Measurements from ENCODE around the gene TNNC1.

TNNC1 gene

DNA sequence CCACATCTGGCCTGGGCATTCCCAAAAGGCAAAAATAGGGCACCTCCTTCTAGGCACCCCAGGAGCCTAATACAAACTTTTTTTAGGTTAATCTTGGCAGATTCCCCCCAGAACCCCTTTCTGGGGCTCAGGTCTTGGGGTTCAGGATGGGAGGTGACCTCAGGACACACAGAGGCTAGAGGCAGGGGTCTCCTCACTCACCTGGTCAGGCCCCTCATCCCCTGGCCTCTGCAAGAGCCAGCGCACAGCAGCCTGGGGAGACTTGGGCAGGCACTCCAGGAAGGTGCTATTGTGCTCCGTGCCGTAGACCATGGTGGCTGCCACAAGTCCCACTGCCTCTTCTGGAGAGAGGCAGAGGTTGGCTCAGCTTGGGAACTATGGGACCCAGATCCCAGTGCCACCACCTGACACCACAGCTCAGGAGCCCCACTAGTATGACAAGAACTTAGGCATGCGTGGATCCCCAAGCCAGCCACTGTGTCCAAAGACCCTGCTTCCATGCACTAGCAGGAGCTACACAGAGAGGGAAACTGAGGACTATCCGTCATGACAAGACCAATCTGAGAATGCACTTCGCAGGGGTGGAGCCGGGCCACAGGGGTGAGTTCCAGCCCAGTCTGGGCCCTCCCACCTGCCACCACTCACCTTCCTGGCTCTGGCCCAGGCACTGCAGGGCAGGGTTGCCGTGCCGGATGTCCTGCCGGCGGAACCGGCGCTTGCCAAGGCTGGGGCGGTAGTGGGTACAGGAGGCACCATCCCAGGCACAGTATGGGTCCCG lies 16.3 kb downstream of the TNNC1 start:
- POLR2A ChIA-PET, result no interaction called here

GRCh38 chr3:52436500-52437149 lies 17.2 kb downstream of the TNNC1 start:
- H3K36me3 ChIP-seq (ENCODE audit: control insufficient read depth in 4 of 4, insufficient read depth in 4 of 4, low read length in 3 of 4), result no peaks in the 10 kb centered on the region
- peaks cover 0 to 1% (median 0%) of the 10 kb centered on the region in 5 experiments for H3K27me3 ChIP-seq (replicated peaks in 2 of 5; ENCODE audit: control insufficient read depth in 4 of 5, insufficient read depth in 5 of 5, low read length in 4 of 5)
- no peak for DNase-seq
- peaks cover 0 to 8% (median 0%) of the 10 kb centered on the region in 4 experiments for H3K4me1 ChIP-seq (ENCODE audit: control extremely low read depth in 1 of 4, control insufficient read depth in 4 of 4, insufficient read depth in 4 of 4, low read length in 3 of 4)
- CTCF ChIA-PET, result interaction anchor here (5.8 to 25.7 kb wide), 2 partner anchors 11 to 24 kb away, joined by 27 to 477 read pairs; partner anchors contain the start of genes NISCH, SEMA3G and TNNC1
- no peak overlapping the region for H3K4me3 ChIP-seq (ENCODE audit: control insufficient read depth in 1 of 7, extremely low read depth in 1 of 7, insufficient read depth in 4 of 7, low read depth in 2 of 7, low read length in 6 of 7)
- H3K9me3 ChIP-seq (ENCODE audit: control extremely low read depth in 1 of 5, control insufficient read depth in 4 of 5, insufficient read depth in 2 of 5, low read depth in 1 of 5, low read length in 4 of 5), result no peaks in the 10 kb centered on the region
- POLR2A ChIA-PET, result no interaction called here
- no peak overlapping the region for H3K27ac ChIP-seq (ENCODE audit: insufficient read depth in 1 of 2, low read depth in 1 of 2, low read length in 2 of 2, poor library complexity in 1 of 2, severe bottlenecking in 2 of 2)
- 92% methylated on average over 5 of the region's 13 CpGs for WGBS (ENCODE audit: insufficient coverage)

More for the DNA sequence above, 16.3 kb downstream of the TNNC1 start:
- Histone ChIP-seq H3K27ac (ENCODE audit: insufficient read depth in 1 of 2, low read depth in 1 of 2, low read length in 2 of 2, poor library complexity in 1 of 2, severe bottlenecking in 2 of 2) (no peak overlapping the region), H3K36me3 (ENCODE audit: control insufficient read depth in 4 of 4, insufficient read depth in 4 of 4, low read length in 3 of 4) (no peaks in the 10 kb centered on the region), H3K27me3 (replicated peaks in 2 of 5; ENCODE audit: control insufficient read depth in 4 of 5, insufficient read depth in 5 of 5, low read length in 4 of 5) (peaks cover 0 to 1% (median 0%) of the 10 kb centered on the region in 5 experiments), H3K9me3 (ENCODE audit: control extremely low read depth in 1 of 5, control insufficient read depth in 4 of 5, insufficient read depth in 2 of 5, low read depth in 1 of 5, low read length in 4 of 5) (no peaks in the 10 kb centered on the region), H3K4me3 (ENCODE audit: control insufficient read depth in 1 of 7, extremely low read depth in 1 of 7, insufficient read depth in 4 of 7, low read depth in 2 of 7, low read length in 6 of 7) (no peak overlapping the region), H3K4me1 (ENCODE audit: control extremely low read depth in 1 of 4, control insufficient read depth in 4 of 4, insufficient read depth in 4 of 4, low read length in 3 of 4) (peaks cover 0 to 8% (median 0%) of the 10 kb centered on the region in 4 experiments)
- WGBS (ENCODE audit: insufficient coverage), result 97% methylated on average over 13 of the region's 15 CpGs
- DNase-seq, result no peak
- CTCF ChIA-PET, result interaction anchor here (0.6 to 5.8 kb wide), 2 partner anchors 25 to 255 kb away, joined by 4 to 27 read pairs; no protein-coding TSS in a partner anchor

DNA sequence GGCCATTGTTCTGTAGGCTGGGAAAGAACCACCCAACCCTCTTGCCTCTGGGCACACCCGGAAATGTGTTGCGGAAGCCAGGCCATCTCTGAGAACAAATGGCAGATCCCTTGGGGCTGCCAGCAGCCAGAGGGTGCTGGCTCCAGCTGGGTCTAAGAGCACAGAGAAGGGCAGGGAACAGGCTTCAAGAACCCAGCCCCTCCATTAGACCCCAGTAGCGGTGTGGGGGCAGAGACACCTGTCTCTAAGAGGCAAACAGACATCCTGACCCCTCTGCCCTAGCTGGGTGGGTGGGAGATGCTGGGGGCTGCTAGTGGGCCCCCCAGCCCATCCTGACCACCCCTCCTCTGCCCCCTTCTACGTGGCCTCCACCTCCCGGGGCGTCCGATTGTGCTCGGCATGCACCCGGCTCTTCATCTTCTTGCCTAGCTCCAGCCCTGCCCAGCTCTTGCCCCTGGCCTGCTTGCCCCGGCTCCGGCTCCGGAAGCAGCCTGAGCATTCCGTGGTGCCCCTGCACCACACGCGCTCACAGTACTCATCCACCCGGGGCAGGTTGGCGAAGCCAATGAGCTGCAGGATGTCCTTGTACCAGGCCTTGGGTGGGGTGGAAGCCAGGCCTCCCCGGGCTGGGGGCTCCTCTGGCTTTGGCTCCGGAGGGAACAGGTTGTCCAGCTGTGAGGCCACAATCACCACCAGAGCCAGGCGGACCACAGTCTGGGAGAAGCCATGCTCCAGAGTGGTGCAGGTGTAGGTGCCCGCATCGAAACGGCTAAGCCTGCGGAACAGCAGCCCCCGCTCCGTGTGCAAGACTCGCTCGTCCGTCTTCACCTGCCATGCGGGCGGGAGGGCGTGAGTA lies 18.4 kb downstream of the TNNC1 start:
- POLR2A ChIA-PET, result no interaction called here

DNA sequence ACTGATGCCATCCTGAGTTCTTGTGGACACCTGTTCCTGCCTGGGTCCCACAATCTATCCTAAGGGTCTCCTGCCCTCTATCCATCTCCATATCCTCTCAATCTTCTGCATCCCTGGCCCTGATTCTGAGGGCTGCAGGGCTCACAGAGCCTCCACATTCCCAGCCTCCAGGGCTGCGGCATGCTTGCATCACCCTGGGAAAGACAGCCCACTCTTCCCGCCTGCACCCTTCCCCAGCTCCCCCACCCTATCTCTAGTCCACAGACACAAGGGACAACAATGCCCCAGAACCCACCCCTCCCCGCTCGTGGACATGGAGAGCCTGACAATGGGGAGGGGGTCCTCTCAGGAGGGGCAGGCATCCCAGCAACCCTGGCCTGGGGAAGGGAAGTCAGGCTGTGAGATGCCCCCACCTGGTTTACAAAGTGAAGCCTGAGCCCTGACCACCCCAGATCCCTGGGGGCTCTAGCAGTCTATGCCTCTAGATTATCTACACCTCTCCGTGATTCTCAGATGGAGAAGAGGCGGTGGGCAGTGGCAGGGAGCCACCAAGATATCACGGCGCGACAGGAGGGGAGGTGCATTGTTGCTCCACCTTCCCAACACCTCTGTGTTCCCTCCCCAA lies 19.2 kb downstream of the TNNC1 start:
- Histone ChIP-seq H3K27ac (ENCODE audit: insufficient read depth in 1 of 2, low read depth in 1 of 2, low read length in 2 of 2, poor library complexity in 1 of 2, severe bottlenecking in 2 of 2) (no peak overlapping the region), H3K9me3 (ENCODE audit: control extremely low read depth in 1 of 5, control insufficient read depth in 4 of 5, insufficient read depth in 2 of 5, low read depth in 1 of 5, low read length in 4 of 5) (no peaks in the 10 kb centered on the region), H3K27me3 (replicated peaks in 2 of 5; ENCODE audit: control insufficient read depth in 4 of 5, insufficient read depth in 5 of 5, low read length in 4 of 5) (peaks cover 0 to 1% (median 0%) of the 10 kb centered on the region in 5 experiments), H3K36me3 (ENCODE audit: control insufficient read depth in 4 of 4, insufficient read depth in 4 of 4, low read length in 3 of 4) (no peaks in the 10 kb centered on the region), H3K4me1 (ENCODE audit: control extremely low read depth in 1 of 4, control insufficient read depth in 4 of 4, insufficient read depth in 4 of 4, low read length in 3 of 4) (peaks cover 0 to 8% (median 0%) of the 10 kb centered on the region in 4 experiments), H3K4me3 (ENCODE audit: control insufficient read depth in 1 of 7, extremely low read depth in 1 of 7, insufficient read depth in 4 of 7, low read depth in 2 of 7, low read length in 6 of 7) (no peak overlapping the region)
- no peak for DNase-seq
- WGBS (ENCODE audit: insufficient coverage), result 98% methylated on average over 5 of the region's 9 CpGs
- ChIA-PET CTCF (interaction anchor here (1.3 to 25.7 kb wide), 3 partner anchors 13 to 22 kb away, joined by 3 to 477 read pairs (median 27); partner anchors contain the start of genes NISCH, SEMA3G and TNNC1), POLR2A (no interaction called here)

More for the DNA sequence above, 18.4 kb downstream of the TNNC1 start:
- Histone ChIP-seq H3K27me3 (replicated peaks in 2 of 5; ENCODE audit: control insufficient read depth in 4 of 5, insufficient read depth in 5 of 5, low read length in 4 of 5) (peaks cover 0 to 1% (median 0%) of the 10 kb centered on the region in 5 experiments), H3K4me3 (ENCODE audit: control insufficient read depth in 1 of 7, extremely low read depth in 1 of 7, insufficient read depth in 4 of 7, low read depth in 2 of 7, low read length in 6 of 7) (no peak overlapping the region), H3K4me1 (ENCODE audit: control extremely low read depth in 1 of 4, control insufficient read depth in 4 of 4, insufficient read depth in 4 of 4, low read length in 3 of 4) (peaks cover 0 to 8% (median 0%) of the 10 kb centered on the region in 4 experiments), H3K9me3 (ENCODE audit: control extremely low read depth in 1 of 5, control insufficient read depth in 4 of 5, insufficient read depth in 2 of 5, low read depth in 1 of 5, low read length in 4 of 5) (no peaks in the 10 kb centered on the region), H3K36me3 (ENCODE audit: control insufficient read depth in 4 of 4, insufficient read depth in 4 of 4, low read length in 3 of 4) (no peaks in the 10 kb centered on the region), H3K27ac (ENCODE audit: insufficient read depth in 1 of 2, low read depth in 1 of 2, low read length in 2 of 2, poor library complexity in 1 of 2, severe bottlenecking in 2 of 2) (no peak overlapping the region)
- over 99% methylated on average over 21 of the region's 32 CpGs for WGBS (ENCODE audit: insufficient coverage)
- DNase-seq, result no peak
- CTCF ChIA-PET, result interaction anchor here (1.3 to 25.7 kb wide), 3 partner anchors 12 to 22 kb away, joined by 3 to 477 read pairs (median 27); partner anchors contain the start of genes NISCH, SEMA3G and TNNC1

GRCh38 chr3:52433996-52434479 lies 19.8 kb downstream of the TNNC1 start:
- no peak for DNase-seq
- Histone ChIP-seq H3K4me1 (ENCODE audit: control extremely low read depth in 1 of 4, control insufficient read depth in 4 of 4, insufficient read depth in 4 of 4, low read length in 3 of 4) (peaks cover 0 to 8% (median 0%) of the 10 kb centered on the region in 4 experiments), H3K9me3 (ENCODE audit: control extremely low read depth in 1 of 5, control insufficient read depth in 4 of 5, insufficient read depth in 2 of 5, low read depth in 1 of 5, low read length in 4 of 5) (no peaks in the 10 kb centered on the region), H3K27me3 (replicated peaks in 2 of 5; ENCODE audit: control insufficient read depth in 4 of 5, insufficient read depth in 5 of 5, low read length in 4 of 5) (peaks cover 0 to 1% (median 0%) of the 10 kb centered on the region in 5 experiments), H3K27ac (ENCODE audit: insufficient read depth in 1 of 2, low read depth in 1 of 2, low read length in 2 of 2, poor library complexity in 1 of 2, severe bottlenecking in 2 of 2) (no peak overlapping the region), H3K36me3 (ENCODE audit: control insufficient read depth in 4 of 4, insufficient read depth in 4 of 4, low read length in 3 of 4) (no peaks in the 10 kb centered on the region), H3K4me3 (ENCODE audit: control insufficient read depth in 1 of 7, extremely low read depth in 1 of 7, insufficient read depth in 4 of 7, low read depth in 2 of 7, low read length in 6 of 7) (no peak overlapping the region)
- ChIA-PET POLR2A (no interaction called here), CTCF (interaction anchor here (1.3 to 25.7 kb wide), 3 partner anchors 12 to 21 kb away, joined by 3 to 477 read pairs (median 16); partner anchors contain the start of genes NISCH, SEMA3G and TNNC1)
- 100% methylated on average over 6 of the region's 6 CpGs for WGBS (ENCODE audit: insufficient coverage)

DNA sequence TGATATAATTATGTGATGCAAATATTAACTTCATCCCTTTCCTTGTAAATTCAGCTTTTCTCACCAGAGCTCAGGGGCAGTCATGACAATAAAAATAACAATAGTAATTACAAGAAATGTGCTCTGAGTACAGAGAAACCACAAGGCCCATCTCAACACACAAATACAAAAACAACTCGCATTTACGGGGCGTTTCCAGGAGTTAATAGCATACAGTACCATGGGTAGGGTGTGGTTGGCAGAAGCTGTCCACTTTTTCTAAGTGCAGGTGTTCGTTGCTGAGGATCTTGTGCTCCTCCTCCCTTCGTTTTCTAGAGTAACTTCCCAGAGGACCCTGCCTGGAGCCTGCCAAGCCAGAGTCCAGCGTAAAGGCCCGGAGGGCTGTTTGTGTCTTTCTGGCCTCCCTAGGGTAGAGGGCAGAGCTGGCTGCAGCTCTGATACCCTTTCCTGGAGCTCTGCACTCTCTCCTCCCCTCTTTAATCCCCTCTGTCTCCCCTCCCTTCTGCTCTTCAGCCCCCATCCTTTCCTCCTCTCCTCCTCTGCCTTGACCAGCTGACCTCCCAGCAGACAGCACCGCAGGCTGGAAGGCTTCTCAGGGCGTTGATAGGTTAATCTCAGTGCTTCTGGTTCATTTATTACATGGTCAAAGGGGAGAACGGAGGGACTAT lies 20.4 kb downstream of the TNNC1 start:
- Histone ChIP-seq H3K4me3 (ENCODE audit: control insufficient read depth in 1 of 7, extremely low read depth in 1 of 7, insufficient read depth in 4 of 7, low read depth in 2 of 7, low read length in 6 of 7) (no peak overlapping the region), H3K27me3 (replicated peaks in 2 of 5; ENCODE audit: control insufficient read depth in 4 of 5, insufficient read depth in 5 of 5, low read length in 4 of 5) (peaks cover 0 to 1% (median 0%) of the 10 kb centered on the region in 5 experiments), H3K27ac (ENCODE audit: insufficient read depth in 1 of 2, low read depth in 1 of 2, low read length in 2 of 2, poor library complexity in 1 of 2, severe bottlenecking in 2 of 2) (no peak overlapping the region), H3K4me1 (ENCODE audit: control extremely low read depth in 1 of 4, control insufficient read depth in 4 of 4, insufficient read depth in 4 of 4, low read length in 3 of 4) (peaks cover 0 to 8% (median 0%) of the 10 kb centered on the region in 4 experiments), H3K9me3 (ENCODE audit: control extremely low read depth in 1 of 5, control insufficient read depth in 4 of 5, insufficient read depth in 2 of 5, low read depth in 1 of 5, low read length in 4 of 5) (no peaks in the 10 kb centered on the region), H3K36me3 (ENCODE audit: control insufficient read depth in 4 of 4, insufficient read depth in 4 of 4, low read length in 3 of 4) (no peaks in the 10 kb centered on the region)
- POLR2A ChIA-PET, result no interaction called here
- DNase-seq, result no peak
- 95% methylated on average over 9 of the region's 10 CpGs for WGBS (ENCODE audit: insufficient coverage)
- CTCF ChIA-PET, result interaction anchor here (1.0 to 25.7 kb wide), 6 partner anchors 11 to 49 kb away, joined by 3 to 477 read pairs (median 5); partner anchors contain the start of genes NISCH, SEMA3G and TNNC1
